Spleen (tissue), 7 donors: ENCODE results near the gene JAM3.

Experiments used
- CTCF ChIP-seq, 11 experiments: fragments of 200-600 bp in 7 of 11; fragments of 450-650 bp in 4 of 11; sonication (generic) in 4 of 11; IDR thresholded peaks in 8 of 11; conservative IDR thresholded peaks in 3 of 11; 1 replicate in 7 of 11; 2 replicates in 4 of 11; pipeline versions ENCODE4 v1.4.0 to v1.8.0; 2016 to 2021; ENCODE audit warnings: antibody characterized with exemption in 11 of 11, inconsistent platforms in 4 of 11, mild to moderate bottlenecking in 1 of 11
- POLR2A ChIP-seq, 3 donors: fragments of 450-650 bp; IDR thresholded peaks; one replicate each; pipeline ENCODE4 v1.5.1; 2017; ENCODE audit warnings: antibody characterized with exemption in 3 of 3, mild to moderate bottlenecking in 1 of 3
- POLR2AphosphoS5 ChIP-seq, 3 donors: sonication (generic); formaldehyde crosslinking; IDR thresholded peaks; one replicate each; pipeline ENCODE4 v1.5.1; 2017; ENCODE audit warnings: antibody characterized with exemption in 3 of 3
- donor health status: DM: no; HTN: no; CAD: no; lungs with moderate emphysema.
- donor health status: DM: no; HTN: no; CAD: no.
- donor health status: DM: no; HTN: no; CAD: no.

GRCh38 chr11:134032043-134032442 is 36.8 kb upstream of the JAM3 start:
- no peak for TF ChIP-seq CTCF (IDR thresholded peaks at IDR 0.05 in 8 of 11, conservative IDR thresholded peaks at IDR 0.05 in 3 of 11)
- TF ChIP-seq POLR2AphosphoS5 (IDR thresholded peaks at IDR 0.05): no peak
- TF ChIP-seq POLR2A (IDR thresholded peaks at IDR 0.05): no peak
